HG03378 (cell line): Measurements from ENCODE around the gene PHC1.

Source experiments
- ATAC-seq: cut with Tn5 transposase; IDR thresholded peaks from one replicate; pipeline ENCODE4 v1.9.1; 2021; ENCODE audit warnings: mild to moderate bottlenecking, moderate library complexity; ENCODE audit not compliant: unreplicated experiment

Gene PHC1

DNA sequence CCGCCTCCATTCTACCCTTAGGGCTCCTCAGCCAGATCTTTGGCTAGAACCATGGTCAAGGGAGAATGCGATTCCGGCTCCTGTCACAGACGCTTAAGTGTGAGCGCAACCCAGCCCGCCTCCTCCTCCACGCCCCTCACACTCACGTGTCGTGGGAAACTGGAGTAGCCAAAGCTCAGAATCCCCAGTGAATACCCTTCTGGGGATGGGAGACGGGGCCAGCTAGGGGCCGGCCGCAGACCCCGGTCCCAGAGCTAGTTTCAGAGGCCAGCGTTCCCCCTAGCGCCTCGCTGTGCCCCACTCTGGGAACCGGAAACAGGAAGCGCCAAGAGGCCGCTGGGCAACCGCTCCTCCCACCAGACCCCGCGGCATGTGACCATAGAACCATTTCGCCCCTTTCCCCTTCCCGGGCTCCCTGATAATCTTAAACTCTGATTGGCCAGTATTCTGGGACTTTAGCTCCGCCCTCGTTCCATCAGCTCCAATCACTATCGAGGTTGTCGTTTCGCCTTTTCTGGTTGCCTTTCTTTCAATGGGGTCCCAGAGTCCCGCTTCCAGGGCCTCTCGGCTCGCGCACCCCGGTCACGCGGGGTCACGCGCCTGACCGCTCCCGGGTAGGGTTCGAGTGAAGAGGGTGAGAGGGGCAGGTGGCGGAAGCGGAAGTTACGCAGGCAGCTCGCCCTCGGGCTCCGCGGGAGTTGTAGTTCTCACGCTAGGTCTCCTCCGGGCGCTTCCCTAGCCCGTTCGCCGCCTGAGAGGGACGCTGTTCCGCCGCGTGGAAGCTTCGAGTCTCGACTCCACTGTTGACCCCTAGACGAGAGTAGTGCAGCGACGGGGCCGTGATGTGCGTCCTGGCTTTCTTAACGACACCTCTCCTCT lies 35.3 kb downstream of the PHC1 start, which contains the start of gene M6PR:
TSS of gene M6PR (minus strand) at position 304 of the 879 bp plus-strand sequence. CDS start 3,241 bp downstream, outside the sequence.
- peak; percentile 78 for ATAC-seq

DNA sequence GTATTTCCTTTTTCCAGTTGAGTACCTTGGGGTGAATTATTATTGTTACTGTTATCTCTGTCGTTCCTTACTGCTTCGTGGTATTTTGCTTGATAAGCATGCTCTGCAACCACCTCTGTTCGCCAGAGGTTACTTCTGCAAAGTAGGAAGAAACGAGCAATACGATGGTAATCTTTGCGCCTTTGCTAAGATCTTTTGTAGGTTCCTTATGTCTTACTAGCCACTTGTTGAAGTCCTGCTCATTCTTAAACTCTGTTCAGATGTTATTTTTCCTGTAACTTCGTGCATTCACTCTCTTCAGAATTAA lies 35.9 kb downstream of the PHC1 start:
- ATAC-seq, result peak; percentile 15

DNA sequence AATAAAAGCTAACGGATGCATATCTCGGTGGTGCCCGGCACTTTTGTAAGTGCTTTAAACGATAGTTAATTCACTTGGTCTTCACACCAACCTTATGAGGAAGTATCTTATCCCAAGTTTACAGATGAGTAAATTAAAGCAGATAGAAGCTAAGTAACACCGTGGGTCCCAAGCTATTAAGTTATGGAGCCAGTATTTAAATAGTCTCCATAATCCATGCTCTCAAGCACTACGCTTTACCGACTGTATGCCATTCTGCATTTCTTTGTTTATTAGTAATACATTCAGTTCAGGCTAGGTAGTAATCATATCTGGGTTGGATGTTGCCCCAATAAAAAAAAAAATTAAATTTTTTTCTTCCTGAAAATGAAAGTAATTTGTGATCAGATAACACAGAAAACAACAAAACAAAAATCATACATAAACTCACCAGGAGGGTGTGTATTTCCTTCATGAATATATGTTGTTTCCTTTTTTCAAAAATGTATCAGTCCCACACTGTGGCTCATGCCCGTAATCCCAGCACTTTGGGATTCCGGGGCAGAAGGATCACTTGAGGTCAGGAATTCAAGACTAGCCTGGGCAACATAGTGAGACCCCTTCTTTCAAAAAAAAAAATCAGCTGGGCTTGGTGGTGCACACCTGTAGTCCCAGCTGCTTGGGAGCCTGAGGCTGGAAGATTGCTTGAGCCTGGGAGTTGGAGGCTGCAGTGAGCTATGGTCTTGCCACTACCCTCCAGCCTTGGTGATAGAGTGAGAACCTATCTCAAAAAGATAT lies 36.6 kb downstream of the PHC1 start:
- ATAC-seq, result no peak

DNA sequence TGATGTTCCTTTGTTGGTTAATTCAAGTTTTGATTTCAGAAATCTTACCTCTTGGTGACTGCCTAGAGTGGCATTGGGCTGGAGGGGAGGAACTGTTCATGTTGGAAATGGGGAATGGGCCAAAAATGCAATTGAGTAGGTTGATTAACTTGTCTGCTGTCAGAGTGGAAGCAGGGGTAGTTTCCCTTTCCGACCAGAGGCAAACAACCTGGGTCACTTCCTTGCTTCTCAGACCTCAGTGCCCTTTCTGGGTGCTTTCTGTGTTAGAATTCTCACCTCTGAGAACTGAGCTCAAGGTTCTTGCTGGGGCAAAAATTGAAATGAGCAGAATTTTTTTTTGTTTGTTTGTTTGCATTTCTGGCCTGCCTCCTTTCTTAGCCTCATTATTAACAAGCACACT lies 37.4 kb downstream of the PHC1 start:
- ATAC-seq, result no peak

DNA sequence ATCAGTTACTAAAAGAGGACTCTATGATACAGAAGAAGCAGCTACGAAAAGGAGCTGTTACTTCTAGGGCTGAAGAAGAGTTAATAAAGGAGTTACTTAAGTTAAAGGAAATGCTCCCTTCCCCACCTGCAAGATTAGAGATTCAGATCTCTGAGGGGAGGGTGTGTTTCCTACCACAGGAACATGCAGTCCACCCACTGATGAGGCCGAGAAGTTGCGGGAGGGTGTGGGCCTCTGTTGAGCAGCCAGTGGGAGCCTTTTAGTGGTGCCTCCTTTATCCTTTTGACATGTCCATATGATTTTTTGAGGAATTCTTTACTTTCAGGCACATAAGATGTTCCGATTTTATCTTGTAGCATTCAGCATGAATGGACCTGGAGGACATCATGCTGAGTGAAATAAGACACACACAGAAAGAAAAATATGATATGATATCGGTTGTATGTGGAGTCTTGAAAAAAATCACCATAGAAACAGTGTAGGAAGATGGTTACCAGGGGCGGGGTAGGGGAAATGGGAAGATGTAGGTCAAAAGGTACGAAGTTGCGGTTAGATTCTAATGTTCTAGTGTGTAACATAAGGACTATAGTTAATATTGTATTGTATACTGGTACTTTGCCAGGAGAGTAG lies 39.6 kb downstream of the PHC1 start:
- ATAC-seq, result no peak

DNA sequence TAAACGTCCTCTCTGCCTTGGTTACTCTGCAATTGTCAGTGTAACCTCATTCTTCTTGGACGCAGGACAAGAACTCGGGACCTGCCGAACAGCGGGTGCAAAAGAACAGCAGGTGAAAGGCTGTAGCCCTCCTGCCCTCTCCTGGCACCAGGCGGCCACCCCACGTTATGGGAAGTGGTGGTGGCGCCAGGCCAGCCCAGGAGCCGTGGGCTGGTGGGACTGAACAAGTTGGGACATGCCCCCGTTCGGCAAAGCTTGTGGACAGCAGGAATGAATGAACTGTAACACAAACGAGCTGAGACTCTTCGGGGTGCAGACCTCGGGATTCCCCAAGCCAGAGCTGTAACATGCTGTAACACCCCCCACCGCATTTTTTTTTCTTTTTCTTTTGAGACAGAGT lies 41.8 kb downstream of the PHC1 start:
- ATAC-seq, result no peak

DNA sequence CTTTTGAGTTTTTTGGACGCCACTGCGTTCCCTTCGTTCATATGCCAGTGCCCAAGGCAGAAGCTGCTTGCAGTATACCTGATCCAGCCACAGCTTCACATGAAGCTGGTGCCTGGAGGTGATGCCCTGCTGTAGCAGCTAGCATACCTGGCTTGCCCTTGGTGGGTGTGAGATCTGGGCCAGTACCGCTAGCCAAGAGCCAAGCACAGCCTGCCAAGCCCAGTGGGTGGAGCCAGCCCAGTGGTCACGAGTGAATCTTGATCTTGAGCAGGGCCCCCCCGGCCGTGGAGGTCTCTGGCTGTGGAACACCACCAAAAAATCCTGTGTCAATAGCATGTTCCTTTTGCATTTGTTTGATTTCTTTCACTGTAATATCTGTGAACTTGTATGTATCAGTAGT lies 42.5 kb downstream of the PHC1 start:
- ATAC-seq, result no peak

DNA sequence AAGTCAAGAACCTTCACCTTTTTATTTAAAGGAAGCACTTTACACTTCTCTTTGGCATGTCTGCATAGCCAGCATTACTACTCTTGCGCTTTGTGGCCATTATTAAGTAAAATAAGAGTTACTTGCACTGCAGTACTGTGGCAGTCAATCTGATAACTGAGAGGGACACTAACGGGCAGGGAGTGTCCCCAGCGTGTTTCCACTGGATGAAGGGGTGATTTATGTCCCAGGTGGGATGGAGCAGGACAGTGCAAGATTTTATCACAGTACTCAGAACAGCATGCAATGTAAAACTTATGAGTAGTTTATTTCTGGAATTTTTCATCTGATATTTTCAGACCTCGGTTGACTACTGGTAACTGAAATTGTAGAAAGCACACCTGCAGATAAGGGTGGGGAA lies 43.3 kb downstream of the PHC1 start:
- ATAC-seq, result no peak

DNA sequence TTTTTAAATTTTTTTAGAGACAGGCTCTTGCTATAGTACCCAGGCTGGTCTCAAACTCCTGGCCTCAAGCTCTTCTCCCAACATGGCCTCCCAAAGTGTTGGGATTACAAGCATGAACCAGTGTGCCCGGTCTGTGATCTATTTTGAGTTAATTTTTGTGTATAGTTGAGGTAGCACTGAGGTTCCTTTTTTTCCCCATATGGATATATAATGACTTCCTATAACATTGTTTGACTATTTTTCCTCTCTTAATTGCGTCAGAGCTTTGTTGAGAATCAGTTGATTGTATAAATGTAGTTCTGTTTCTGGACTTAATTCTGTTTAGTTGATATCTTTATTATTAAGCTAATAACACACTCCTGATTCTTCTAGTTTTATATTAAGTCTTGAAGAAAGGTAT lies 43.8 kb downstream of the PHC1 start:
- no peak for ATAC-seq

DNA sequence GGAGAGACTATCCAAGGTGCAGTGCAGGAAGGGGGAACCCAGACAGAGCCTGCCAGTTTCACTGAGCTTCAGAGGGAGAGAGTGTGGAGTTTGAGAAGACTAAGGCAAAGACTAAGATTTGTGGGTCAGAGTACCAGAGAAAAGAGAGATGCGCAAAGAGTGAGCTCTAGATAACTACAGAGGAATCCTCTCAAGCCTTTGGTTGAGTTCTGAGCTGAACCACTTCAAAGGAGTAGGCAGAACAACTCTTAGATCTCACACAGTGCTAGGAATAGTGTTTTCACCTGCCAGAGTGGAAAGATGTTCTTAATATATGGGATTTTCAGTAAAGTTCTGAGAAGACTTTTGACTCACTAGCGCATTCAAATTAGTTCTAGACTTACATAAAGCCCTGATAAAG lies 45.9 kb downstream of the PHC1 start:
- no peak for ATAC-seq

DNA sequence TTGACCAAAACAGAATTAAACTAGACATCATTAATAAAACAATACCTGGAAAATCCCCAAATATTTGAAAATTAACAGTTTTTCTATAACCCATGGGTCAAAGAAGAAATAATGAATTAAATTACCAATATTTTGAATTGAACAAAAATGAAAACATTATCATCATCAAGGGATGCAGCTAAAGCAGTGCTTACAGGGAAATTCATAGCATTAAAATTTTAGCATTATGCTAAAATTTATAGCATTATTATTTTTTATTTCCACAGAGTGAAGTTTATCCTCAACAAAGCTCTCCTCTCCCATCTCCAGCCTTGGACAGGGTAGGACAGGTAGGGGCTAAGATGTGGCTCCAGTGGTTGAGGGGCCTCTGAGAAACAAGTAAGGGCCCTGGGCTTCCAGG lies 54.5 kb downstream of the PHC1 start:
- ATAC-seq, result no peak

DNA sequence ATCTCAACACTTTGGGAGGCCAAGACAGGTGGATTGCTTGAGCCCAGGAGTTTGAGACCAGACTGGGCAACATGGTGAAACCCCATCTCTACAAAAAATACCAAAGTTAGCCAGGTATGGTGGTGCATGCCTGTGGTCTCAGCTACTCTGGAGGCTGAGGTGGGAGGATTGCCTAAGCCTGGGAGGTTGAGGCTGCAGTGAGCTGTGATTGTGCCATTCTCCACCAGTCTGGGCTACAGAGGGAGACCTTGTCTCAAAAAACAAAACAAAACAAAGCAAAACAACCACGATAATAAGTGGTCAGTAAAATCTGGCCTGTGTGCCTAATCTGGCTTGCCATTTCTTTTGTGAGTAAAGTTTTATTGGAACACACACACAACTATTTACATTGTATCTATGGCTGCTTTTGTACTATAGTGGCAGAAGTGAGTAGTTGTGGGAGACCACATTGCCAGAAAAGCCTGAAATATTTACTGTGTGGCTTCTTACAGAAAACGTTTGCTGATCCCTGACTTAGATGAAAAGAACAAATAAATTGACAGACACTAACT lies 55.6 kb downstream of the PHC1 start:
- no peak for ATAC-seq

DNA sequence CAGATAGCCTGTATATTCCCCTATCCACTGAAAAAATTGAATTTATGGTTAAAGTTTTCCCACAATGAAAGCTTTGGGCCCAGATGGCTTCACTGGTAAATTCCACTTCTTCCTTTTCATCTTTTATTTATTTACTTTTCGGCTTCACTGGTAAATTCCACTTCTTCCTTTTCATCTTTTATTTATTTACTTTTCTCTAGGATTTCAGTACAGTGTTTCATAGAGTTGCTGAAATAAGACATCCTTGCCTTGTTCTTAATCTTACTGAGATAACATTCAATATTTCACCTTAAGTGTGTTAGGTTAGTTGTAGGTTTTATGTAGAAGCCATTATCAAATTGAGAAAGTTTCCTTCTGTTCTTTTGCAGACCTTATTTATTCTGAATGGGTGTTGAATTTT lies 56.1 kb downstream of the PHC1 start:
- ATAC-seq, result no peak

DNA sequence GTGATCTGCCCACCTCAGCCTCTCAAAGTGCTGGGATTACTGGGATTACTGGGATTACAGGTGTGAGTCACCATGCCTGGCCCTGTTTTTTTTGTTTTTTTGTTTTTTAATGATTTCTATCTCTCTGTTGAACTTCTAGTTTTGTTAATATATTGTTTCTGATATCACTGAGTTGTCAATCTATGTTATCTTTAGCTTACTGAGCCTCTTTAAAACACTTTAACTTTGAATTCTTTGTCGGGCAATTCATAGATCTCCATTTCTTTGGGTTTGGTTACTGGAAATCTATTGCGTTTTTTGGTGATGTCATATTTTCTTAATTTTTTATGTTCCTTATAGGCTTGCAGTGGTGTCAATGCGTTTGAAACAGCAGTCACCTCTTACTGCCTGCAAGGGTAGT lies 65.8 kb downstream of the PHC1 start:
- ATAC-seq, result no peak

DNA sequence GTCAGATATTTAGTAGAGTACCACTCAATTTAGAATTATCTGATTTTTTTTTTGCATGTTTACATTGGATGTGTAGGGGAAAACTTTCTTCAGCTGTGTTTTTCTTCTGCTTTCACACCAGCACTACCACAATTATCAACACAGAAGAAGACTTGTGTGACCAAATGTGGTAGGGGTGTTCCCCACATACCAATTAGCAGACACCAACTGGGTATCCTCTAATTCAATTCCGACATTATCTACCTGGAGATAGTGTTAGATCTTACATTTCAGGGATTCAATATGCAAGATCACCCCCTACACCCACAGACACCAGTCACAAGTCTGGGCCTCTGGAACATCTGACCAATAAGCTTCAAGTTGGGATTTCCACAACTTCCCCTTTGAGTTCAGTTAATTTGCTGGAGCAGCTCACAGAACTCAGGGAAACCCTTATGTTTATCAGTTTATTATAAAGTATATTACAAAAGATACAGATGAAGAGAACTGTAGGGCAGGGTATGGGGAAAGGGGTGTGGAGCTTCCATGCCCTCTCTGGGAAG lies 71.0 kb downstream of the PHC1 start:
- ATAC-seq, result no peak

DNA sequence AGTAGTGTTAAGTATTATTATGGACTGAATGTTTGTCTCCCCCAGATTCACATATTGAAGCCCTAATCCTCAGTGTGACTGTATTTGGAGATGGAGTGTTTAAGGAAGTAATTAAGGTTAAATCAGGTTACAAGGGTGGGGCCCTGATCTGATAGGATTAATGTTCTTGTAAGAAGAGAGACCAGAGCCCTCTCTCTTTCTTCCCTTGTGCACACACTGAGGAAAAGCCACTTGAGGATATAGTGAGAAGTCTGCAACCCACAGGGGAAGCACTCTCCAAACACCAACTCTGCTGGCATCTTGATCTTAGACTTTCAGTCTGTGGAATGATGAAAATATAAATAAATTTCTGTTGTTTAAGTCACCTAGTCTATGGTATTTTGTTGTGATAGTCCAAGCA lies 72.9 kb downstream of the PHC1 start:
- no peak for ATAC-seq

DNA sequence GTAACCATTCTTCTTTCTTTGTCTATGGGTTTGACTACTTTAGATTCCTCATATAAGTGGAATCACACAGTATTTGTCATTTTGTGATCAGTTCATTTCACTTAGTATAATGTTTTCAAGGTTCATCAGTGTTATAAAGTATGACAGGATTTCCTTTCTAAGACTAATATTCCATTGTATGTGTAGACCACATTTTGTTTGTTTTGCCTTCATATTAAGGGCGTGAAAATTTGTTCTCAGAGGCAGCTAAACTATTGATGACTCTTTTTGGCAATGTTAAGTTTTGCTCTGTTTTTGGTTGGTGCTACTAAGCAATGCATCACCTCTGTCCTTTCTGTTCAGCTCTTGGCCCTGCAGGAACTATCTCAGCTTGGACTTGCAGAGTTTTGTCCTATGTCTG lies 73.4 kb downstream of the PHC1 start:
- no peak for ATAC-seq

DNA sequence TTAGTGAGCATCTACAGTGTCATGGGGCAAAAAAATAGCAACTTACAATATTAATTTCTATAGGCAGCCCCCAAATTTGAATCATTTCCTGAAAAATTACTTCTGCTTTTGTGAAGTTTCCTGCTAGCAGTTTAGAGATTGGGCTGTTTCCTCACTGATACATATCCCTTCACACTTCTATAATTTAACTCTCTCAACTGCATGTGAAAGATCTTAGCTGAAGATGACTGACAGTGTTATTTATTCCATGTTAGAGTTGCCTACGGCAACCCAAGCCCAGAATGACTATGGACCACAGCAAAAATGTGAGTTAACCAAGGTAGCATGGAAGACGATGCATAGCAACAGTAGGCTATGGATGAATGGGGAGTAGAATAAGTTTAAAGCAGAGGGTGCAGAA lies 75.1 kb downstream of the PHC1 start, which contains the start of gene KLRG1:
TSS of gene KLRG1 (plus strand) at position 134 of the 400 bp plus-strand sequence. CDS start at position 224, 90 bp downstream.
- ATAC-seq, result no peak
